ENCODE measurements around the gene HMGB4.

The HMGB4 gene

DNA sequence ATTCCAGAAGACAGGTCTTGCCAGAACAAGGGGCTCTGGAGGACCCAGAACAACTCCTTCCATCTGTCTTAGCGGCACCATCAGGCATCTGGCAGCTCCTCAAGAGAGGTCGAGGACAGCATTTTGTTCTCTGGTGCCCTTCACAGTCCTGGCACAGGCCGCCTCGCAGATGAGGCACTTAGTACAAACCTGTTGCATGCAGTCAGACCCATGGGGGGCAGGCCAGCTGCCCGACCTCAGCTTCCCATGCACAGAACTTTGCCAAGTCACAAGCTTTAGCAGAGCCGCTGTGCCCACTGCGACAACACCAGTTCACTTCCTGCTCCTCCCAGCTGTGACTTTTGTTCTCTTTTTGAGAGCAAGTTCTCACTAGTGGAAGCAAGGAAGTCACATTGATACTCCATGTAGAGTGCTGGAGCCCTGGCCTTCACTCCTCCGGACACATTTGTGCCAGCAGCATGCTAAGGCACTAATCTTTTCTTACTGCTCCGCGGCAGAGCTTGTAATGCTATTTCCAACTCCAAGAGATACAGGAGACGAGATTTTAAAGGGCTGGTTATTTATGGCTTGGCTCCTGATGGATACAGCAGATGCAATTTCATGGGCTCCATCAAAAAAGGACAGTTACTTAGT is 44.6 kb downstream of the HMGB4 start:
- Histone ChIP-seq H3K4me3 (ENCODE audit: low read length) (no peak overlapping the region), H3K27me3 (ENCODE audit: low read depth, low read length) (no peaks in the 10 kb centered on the region), H4K20me1 (ENCODE audit: insufficient read depth, low read length) (no peaks in the 10 kb centered on the region), H3K36me3 (replicated peaks; ENCODE audit: low read depth, low read length) (no peaks in the 10 kb centered on the region), H3K9me3 (ENCODE audit: insufficient read depth, low read length) (no peaks in the 10 kb centered on the region), H2AFZ (ENCODE audit: low read depth, low read length) (no peak overlapping the region), H3K79me2 (ENCODE audit: low read length) (no peaks in the 10 kb centered on the region), H3K9ac (ENCODE audit: low read length) (no peak overlapping the region), H3K4me1 (ENCODE audit: low read length) (peaks cover 21% of the 10 kb centered on the region), H3K27ac (ENCODE audit: low read length) (no peak overlapping the region), H3K4me2 (ENCODE audit: low read length) (no peak overlapping the region)
- TF ChIP-seq CTCF (IDR thresholded peaks at IDR 0.05; ENCODE audit: low read depth, low read length) = no peak

All from OCI-LY3 (cell line).